Measurements from ENCODE around the gene CHAC1.

Gene CHAC1

GRCh38 chr15:40927873-40928806 is 25.1 kb upstream of the CHAC1 start:
- H3K4me3 ChIP-seq (ENCODE audit: low read depth, low read length), result peak overlapping the region; percentile 45
- DNase-seq (ENCODE audit: low read depth), result no peak
- no peak for TF ChIP-seq CTCF (IDR thresholded peaks at IDR 0.05; ENCODE audit: insufficient read depth, low read depth, low read length, missing control alignments)

DNA sequence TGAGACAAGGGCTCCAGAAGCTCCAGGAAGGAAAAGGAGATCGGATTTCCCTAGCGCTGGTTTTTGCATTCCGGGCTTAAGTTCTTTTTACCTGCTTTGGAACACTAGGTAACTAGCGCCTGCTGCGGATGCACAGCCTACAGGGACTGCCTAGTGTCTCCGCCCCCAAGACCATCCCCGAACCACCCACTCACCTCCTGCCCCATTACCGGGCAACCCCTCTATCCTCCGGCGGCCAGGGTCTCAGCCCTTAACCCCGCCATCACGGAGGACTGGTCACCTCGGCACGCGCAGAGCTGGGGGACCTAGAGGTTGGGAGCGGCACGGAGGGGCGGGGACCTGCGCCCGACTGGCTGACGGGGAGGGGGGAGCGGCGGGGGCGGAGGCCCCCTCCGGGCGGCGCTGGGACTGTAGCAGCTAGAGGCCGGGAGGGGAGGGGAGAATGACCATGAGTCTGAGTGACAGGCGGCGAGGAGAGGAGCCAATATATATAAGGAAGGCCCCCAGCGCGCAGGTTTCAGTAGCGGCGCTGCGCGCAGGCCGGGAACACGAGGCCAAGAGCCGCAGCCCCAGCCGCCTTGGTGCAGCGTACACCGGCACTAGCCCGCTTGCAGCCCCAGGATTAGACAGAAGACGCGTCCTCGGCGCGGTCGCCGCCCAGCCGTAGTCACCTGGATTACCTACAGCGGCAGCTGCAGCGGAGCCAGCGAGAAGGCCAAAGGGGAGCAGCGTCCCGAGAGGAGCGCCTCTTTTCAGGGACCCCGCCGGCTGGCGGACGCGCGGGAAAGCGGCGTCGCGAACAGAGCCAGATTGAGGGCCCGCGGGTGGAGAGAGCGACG is 24.2 kb upstream of the CHAC1 start, which contains the start of gene DLL4:
DLL4 (plus strand) TSS at position 520 of the 839 bp plus-strand sequence. CDS start 329 bp downstream, outside the sequence.
- DNase-seq (ENCODE audit: low read depth), result peak; percentile 71
- peak within 1 kb of the TSS; percentile 45 for H3K4me3 ChIP-seq (ENCODE audit: low read depth, low read length)

GRCh38 chr15:40929660-40930429 is 23.4 kb upstream of the CHAC1 start:
- DNase-seq (ENCODE audit: low read depth), result no peak
- peak overlapping the region; percentile 45 for H3K4me3 ChIP-seq (ENCODE audit: low read depth, low read length)
- no peak for TF ChIP-seq CTCF (IDR thresholded peaks at IDR 0.05; ENCODE audit: insufficient read depth, low read depth, low read length, missing control alignments)

More for the DNA sequence above, 24.2 kb upstream of the CHAC1 start, which contains the start of gene DLL4:
- no peak for TF ChIP-seq CTCF (IDR thresholded peaks at IDR 0.05; ENCODE audit: insufficient read depth, low read depth, low read length, missing control alignments)

GRCh38 chr15:40930430-40931299 is 22.6 kb upstream of the CHAC1 start:
- peak; percentile 77 for TF ChIP-seq CTCF (IDR thresholded peaks at IDR 0.05; ENCODE audit: insufficient read depth, low read depth, low read length, missing control alignments)
- peak overlapping the region; percentile 29 for H3K4me3 ChIP-seq (ENCODE audit: low read depth, low read length)
- DNase-seq (ENCODE audit: low read depth), result peak; percentile 58

- no peak for TF ChIP-seq CTCF (IDR thresholded peaks at IDR 0.05; ENCODE audit: insufficient read depth, low read depth, low read length, missing control alignments)
- DNase-seq (ENCODE audit: low read depth), result no peak
- no peak overlapping the region for H3K4me3 ChIP-seq (ENCODE audit: low read depth, low read length)
These were observed 21.8 kb upstream of the CHAC1 start for GRCh38 chr15:40931300-40932142.
